GM12878 (cell line): ENCODE measurements around the gene PSMC6. TPM values are rescaled to one million over a fixed set of nuclear protein-coding genes. Genes with fewer than 3 reads are reported as not detected.
A peak's percentile ranks its signal among the peaks of the same experiment; 100 is the strongest.

Experiments used
- ATAC-seq: fragments of 200-7000 bp; cut with Tn5 transposase; 3 replicates; pipeline ENCODE4 v1.9.1; 2020; ENCODE audit warnings: mild to moderate bottlenecking, moderate library complexity
- BruUV-seq: library from RNA; stranded (reverse); fragments of 400-500 nt; replicated peaks from 2 replicates; lab custom pipeline; 2021; lab: Mats Ljungman, UMichigan
- CTCF ChIA-PET: fragments of 300-600 bp; sonication (Branson Sonifier 250); formaldehyde crosslinking; extraction: SDS; loops from one replicate; lab custom pipeline; 2021; ENCODE audit warnings: inconsistent platforms; lab: Yijun Ruan, JAX
- POLR2A ChIA-PET: fragments of 350-600 bp; formaldehyde crosslinking; extraction: SDS; loops from one replicate; lab custom pipeline; 2021; ENCODE audit warnings: inconsistent platforms; lab: Charles Lee
- RAD21 ChIA-PET: fragments of 300-600 bp; sonication (Branson Sonifier 250); formaldehyde crosslinking; loops from one replicate; lab custom pipeline; 2023; ENCODE audit warnings: antibody characterized with exemption; ENCODE audit not compliant: unreplicated experiment; lab: Charles Lee
- SMC1A ChIA-PET: fragments of 300-600 bp; sonication (Branson Sonifier 250); formaldehyde crosslinking; loops from one replicate; lab custom pipeline; 2023; ENCODE audit not compliant: unreplicated experiment, uncharacterized antibody; lab: Charles Lee
- DNase-seq: peaks from one replicate; pipeline ENCODE4 v3.0.0-alpha.2; 2011; ENCODE audit warnings: low read depth, low spot score
- FAIRE-seq: peaks from 3 replicates; lab custom pipeline; 2011; peaks lifted over from hg19 to GRCh38; lab: Jason Lieb, UNC
- H2AFZ ChIP-seq: 2 replicates; pipeline ENCODE4 v1.6.0; 2011; ENCODE audit warnings: low read depth, low read length, control low read depth; ENCODE audit not compliant: control insufficient read depth
- H3K27ac ChIP-seq: 2 replicates; pipeline ENCODE4 v1.5.1; 2011; ENCODE audit warnings: control low read depth; ENCODE audit not compliant: control insufficient read depth, insufficient read depth
- H3K27me3 ChIP-seq, 2 experiments: replicated peaks in 1 of 2; 2 replicates each; pipeline versions ENCODE4 v1.6.0 to v1.6.1; 2011; ENCODE audit warnings: low read length in 1 of 2; ENCODE audit not compliant: control insufficient read depth in 2 of 2, insufficient read depth in 2 of 2
- H3K36me3 ChIP-seq, 2 experiments: 2 replicates each; pipeline ENCODE4 v1.5.1; 2011; ENCODE audit warnings: low read length in 1 of 2; ENCODE audit not compliant: control insufficient read depth in 2 of 2, insufficient read depth in 2 of 2
- H3K4me1 ChIP-seq: 2 replicates; pipeline ENCODE4 v1.6.1; 2011; ENCODE audit warnings: mild to moderate bottlenecking, low read length, moderate library complexity, mixed read lengths; ENCODE audit not compliant: control insufficient read depth, insufficient read depth
- H3K4me2 ChIP-seq: 2 replicates; pipeline ENCODE4 v1.6.0; 2011; ENCODE audit warnings: control low read depth; ENCODE audit not compliant: control insufficient read depth, insufficient read depth
- H3K4me3 ChIP-seq: fragments of 200-600 bp; sonication (generic); 2 replicates; pipeline ENCODE4 v1.5.1; 2016
- H3K79me2 ChIP-seq: 2 replicates; pipeline ENCODE4 v1.6.0; 2011; ENCODE audit warnings: low read length; ENCODE audit not compliant: control insufficient read depth, insufficient read depth
- H3K9ac ChIP-seq: 2 replicates; pipeline ENCODE4 v1.8.0; 2011; ENCODE audit warnings: low read length, control low read depth, mixed read lengths; ENCODE audit not compliant: control insufficient read depth, insufficient read depth
- H3K9me3 ChIP-seq: replicated peaks from 3 replicates; pipeline ENCODE4 v1.5.1; 2011; ENCODE audit warnings: mild to moderate bottlenecking, low read length; ENCODE audit not compliant: control insufficient read depth, insufficient read depth
- H4K20me1 ChIP-seq: 2 replicates; pipeline ENCODE4 v1.6.0; 2011; ENCODE audit not compliant: control insufficient read depth, insufficient read depth
- CHD2 ChIP-seq: IDR thresholded peaks from 2 replicates; pipeline ENCODE4 v1.6.1; 2011; ENCODE audit warnings: low read depth, low read length, improper control_type of control experiment, borderline replicate concordance
- FOXK2 ChIP-seq: fragments of 450-650 bp; IDR thresholded peaks from 2 replicates; pipeline ENCODE4 v1.6.1; 2017; ENCODE audit warnings: mild to moderate bottlenecking, moderate library complexity
- HDGF ChIP-seq: fragments of 450-650 bp; IDR thresholded peaks from 2 replicates; pipeline ENCODE4 v1.6.1; 2016; ENCODE audit warnings: antibody characterized with exemption
- HSF1 ChIP-seq: fragments of 150-350 bp; IDR thresholded peaks from 2 replicates; pipeline ENCODE4 v1.6.1; 2014; ENCODE audit warnings: mild to moderate bottlenecking, low read depth, low read length
- IRF3 ChIP-seq: fragments of 450-650 bp; IDR thresholded peaks from 2 replicates; pipeline ENCODE4 v1.6.1; 2014; ENCODE audit warnings: mild to moderate bottlenecking
- MLLT1 ChIP-seq: fragments of 450-650 bp; IDR thresholded peaks from 2 replicates; pipeline ENCODE4 v1.6.1; 2016; ENCODE audit warnings: mild to moderate bottlenecking
- NKRF ChIP-seq: fragments of 450-650 bp; conservative IDR thresholded peaks from 2 replicates; pipeline ENCODE4 v1.6.1; 2017; ENCODE audit warnings: mild to moderate bottlenecking, moderate library complexity
- POLR2A ChIP-seq: IDR thresholded peaks from 2 replicates; pipeline ENCODE4 v1.6.1; 2011; ENCODE audit warnings: low read depth, mild to moderate bottlenecking, low read length
- TBL1XR1 ChIP-seq: IDR thresholded peaks from 2 replicates; pipeline ENCODE4 v1.6.1; 2012; ENCODE audit warnings: low read depth, low read length, improper control_type of control experiment
- ZZZ3 ChIP-seq: IDR thresholded peaks from 2 replicates; pipeline ENCODE4 v1.6.1; 2011; ENCODE audit warnings: low read depth; ENCODE audit not compliant: control insufficient read depth, insufficient read length
- WGBS: methylation state at CpG from one replicate; pipeline ENCODE4 v1.1.6; 2016; ENCODE audit warnings: low lambda C conversion rate; ENCODE audit not compliant: insufficient replicate concordance, insufficient coverage; ENCODE audit errors: missing lambda C conversion rate; 5-methylcytosine and 5-hydroxymethylcytosine counted together
- in situ Hi-C: fragments of 300-500 bp; cut with MboI; formaldehyde crosslinking; loops from 9 replicates; pipeline ENCODE4 v1.14.3; 2018; ENCODE audit warnings: mixed read lengths
- intact Hi-C: fragments of 100-400 bp; cut with micrococcal nuclease; formaldehyde crosslinking; loops from one replicate; pipeline ENCODE4 v1.14.2; 2022; ENCODE audit not compliant: unreplicated experiment
- polyA plus RNA-seq, 11 experiments: library from polyadenylated mRNA; depleted of rRNA in 4 of 11; unstranded in 6 of 11; stranded (reverse) in 5 of 11; fragments of >200 nt; fragmentation: Nextera tagmentation in 4 of 11; fragmentation: Illumina TruSeq in 1 of 11; extraction: Ambion mirVana in 4 of 11; extraction: Trizol in 1 of 11; gene quantifications; 1 replicate in 1 of 11; 2 replicates in 10 of 11; pipeline versions ENCODE4 v1.2.1 to v1.2.3, GENCODE V29; 2011 to 2016; ENCODE audit warnings: inconsistent platforms in 2 of 11, missing spikeins in 2 of 11, low read depth in 1 of 11
- total RNA-seq, 4 experiments: library from RNA; depleted of rRNA in 3 of 4; stranded (reverse); fragments of >200 nt in 3 of 4; fragmentation: Illumina TruSeq in 1 of 4; extraction: Trizol in 1 of 4; gene quantifications; 2 replicates each; pipeline versions ENCODE4 v1.2.1 to v1.2.3, GENCODE V29; 2013 to 2021

The PSMC6 gene
- total and polyA plus RNA-seq, 10 of the 15 experiments (the other 5 are each of a cell fraction or from before 2014, with no cell fraction given) = 71.4 to 192 (median 153) TPM

GRCh38 chr14:52748647-52749292, 41.8 kb downstream of the PSMC6 start:
- FAIRE-seq = peak; percentile 23
- peaks cover 0 to 5% of the 10 kb centered on the region in 2 experiments; a peak in 2 of 4 replicates for H3K36me3 ChIP-seq

More at GRCh38 chr14:52748647-52749292, 41.8 kb downstream of the PSMC6 start:
- 94% methylated on average over 8 of the region's 8 CpGs for WGBS
- RAD21 ChIA-PET = no interaction called here
- Histone ChIP-seq H3K4me3 (no peak overlapping the region), H2AFZ (no peak overlapping the region), H3K9me3 (no peaks in the 10 kb centered on the region), H3K4me1 (no peaks in the 10 kb centered on the region), H3K79me2 (no peaks in the 10 kb centered on the region; the same call in 1 of the 2 replicates), H3K9ac (no peak overlapping the region), H3K4me2 (no peak overlapping the region), H3K27me3 (no peaks in the 10 kb centered on the region), H3K27ac (no peak overlapping the region), H4K20me1 (no peaks in the 10 kb centered on the region)
- intact Hi-C loops (no loop called here), in situ Hi-C loops (no loop called here)
- POLR2A ChIA-PET = no interaction called here
- DNase-seq (no peak), ATAC-seq (no peak)
- CTCF ChIA-PET = no interaction called here
- TF ChIP-seq POLR2A = no peak
- no peak for TF ChIP-seq NKRF
- no peak for TF ChIP-seq TBL1XR1
- TF ChIP-seq ZZZ3 = no peak
- no peak for TF ChIP-seq MLLT1
- no peak for TF ChIP-seq HSF1
- TF ChIP-seq FOXK2 = no peak
- TF ChIP-seq CHD2 = no peak
- TF ChIP-seq IRF3 = no peak
- TF ChIP-seq HDGF = no peak
- BruUV-seq = no TSS peak
- SMC1A ChIA-PET = no interaction called here
